GM12874 (cell line): ENCODE data around the gene TGM5.

Experiments
- TF ChIP-seq, protein P1 (sequence below): IDR thresholded peaks from 2 replicates; pipeline ENCODE4 v1.5.1; 2011; ENCODE audit warnings: low read depth, mild to moderate bottlenecking, control low read depth, low read length, moderate library complexity; ENCODE audit not compliant: insufficient read depth

The TGM5 gene

DNA sequence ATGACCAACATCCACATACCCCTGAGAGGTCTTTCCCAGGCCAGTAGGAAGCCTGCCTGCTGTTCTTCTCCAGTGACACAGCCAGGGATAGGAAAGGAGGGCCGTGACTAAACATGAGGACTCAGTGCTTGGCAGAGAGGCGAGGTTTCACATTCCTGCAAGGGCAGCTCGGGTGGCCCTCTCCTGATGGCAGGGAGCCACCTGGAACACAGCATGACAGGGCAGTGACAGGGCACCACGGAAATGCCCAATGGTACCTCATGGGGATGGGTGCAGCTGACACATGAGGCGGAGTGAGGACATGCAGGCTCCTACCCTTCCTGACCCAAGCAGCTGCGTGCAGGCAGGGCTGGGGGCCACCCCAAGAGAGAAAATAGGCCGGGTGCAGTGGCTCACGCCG is 7.4 kb upstream of the TGM5 start:
- TF ChIP-seq, protein P1, sequence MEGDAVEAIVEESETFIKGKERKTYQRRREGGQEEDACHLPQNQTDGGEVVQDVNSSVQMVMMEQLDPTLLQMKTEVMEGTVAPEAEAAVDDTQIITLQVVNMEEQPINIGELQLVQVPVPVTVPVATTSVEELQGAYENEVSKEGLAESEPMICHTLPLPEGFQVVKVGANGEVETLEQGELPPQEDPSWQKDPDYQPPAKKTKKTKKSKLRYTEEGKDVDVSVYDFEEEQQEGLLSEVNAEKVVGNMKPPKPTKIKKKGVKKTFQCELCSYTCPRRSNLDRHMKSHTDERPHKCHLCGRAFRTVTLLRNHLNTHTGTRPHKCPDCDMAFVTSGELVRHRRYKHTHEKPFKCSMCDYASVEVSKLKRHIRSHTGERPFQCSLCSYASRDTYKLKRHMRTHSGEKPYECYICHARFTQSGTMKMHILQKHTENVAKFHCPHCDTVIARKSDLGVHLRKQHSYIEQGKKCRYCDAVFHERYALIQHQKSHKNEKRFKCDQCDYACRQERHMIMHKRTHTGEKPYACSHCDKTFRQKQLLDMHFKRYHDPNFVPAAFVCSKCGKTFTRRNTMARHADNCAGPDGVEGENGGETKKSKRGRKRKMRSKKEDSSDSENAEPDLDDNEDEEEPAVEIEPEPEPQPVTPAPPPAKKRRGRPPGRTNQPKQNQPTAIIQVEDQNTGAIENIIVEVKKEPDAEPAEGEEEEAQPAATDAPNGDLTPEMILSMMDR = no peak

DNA sequence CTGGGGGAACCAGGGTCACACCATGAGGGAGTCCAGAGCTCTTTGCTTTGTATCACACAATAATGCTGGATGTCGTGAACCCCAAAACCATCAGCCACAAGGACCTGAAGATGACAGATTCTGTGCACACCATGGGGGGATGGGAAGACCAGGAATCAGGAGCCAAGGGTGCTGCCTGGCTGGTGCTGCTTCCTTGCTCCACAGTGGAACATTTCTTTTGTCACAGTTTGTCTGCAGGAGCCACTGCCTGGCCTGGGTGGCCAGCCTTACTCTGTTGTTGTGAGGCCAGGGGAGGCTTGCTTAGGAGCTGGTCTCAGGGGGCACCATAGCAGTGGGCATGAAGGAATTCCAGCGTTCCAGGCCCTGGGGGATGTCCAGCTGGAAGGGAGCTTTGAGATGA is 6.5 kb upstream of the TGM5 start:
- TF ChIP-seq, protein P1 = no peak

DNA sequence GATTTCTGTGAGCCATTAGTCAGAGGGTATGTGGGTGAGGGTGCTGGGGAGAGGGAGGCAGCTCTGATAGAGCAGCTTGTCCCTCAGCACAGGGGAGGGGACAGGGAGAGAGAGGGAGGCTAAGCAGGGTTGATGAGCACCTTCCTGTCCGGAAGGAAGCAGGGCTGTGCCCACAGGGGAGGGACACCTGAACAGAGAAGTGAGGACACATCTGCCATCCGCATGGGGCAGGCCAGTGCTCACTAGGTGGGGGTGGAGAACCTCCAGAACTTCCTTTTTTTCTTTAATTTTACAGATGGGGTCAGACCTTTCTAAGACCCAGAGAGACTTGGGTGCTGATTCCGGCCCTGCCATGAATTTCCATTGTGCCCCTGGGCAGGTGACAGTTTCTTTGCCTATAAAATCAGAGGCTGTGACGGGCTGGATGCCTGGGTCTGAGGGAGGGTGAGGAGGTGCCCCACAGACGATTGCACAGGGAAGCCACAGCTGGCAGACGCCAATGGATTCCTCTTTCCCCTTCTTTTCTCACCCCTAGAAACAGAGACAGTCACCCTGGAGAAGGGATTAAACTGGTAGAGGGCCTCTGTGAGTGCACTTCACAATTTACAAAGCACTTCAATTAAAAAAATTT is 4.1 kb upstream of the TGM5 start:
- TF ChIP-seq, protein P1 = no peak

DNA sequence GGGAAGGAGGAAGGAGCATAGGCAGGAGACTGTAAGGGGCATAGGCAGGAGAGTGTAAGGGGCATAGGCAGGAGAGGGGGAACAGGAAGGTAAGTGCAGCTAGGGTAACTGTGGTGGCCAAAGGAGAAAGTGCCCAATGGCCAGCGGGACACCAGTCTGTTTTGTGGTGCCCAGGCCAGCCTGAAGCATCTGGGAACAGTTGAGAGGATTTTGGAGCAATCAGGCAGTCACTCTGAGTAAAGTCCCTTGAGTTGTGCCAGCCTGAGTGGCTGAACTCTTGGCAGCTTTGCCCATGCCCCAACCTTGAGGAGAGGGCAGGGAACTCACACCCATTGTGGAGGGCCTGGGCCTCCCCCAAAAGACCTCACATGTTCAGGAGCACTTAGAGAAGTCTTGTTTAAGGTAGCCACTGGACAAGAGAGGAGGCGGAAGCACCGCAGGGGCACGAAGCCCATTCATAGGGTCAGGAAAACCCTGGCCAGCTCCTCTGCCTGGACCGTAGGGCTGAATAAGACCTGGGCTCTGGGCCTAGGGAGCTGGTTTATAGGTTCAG is 3.5 kb upstream of the TGM5 start:
- TF ChIP-seq, protein P1 = no peak

DNA sequence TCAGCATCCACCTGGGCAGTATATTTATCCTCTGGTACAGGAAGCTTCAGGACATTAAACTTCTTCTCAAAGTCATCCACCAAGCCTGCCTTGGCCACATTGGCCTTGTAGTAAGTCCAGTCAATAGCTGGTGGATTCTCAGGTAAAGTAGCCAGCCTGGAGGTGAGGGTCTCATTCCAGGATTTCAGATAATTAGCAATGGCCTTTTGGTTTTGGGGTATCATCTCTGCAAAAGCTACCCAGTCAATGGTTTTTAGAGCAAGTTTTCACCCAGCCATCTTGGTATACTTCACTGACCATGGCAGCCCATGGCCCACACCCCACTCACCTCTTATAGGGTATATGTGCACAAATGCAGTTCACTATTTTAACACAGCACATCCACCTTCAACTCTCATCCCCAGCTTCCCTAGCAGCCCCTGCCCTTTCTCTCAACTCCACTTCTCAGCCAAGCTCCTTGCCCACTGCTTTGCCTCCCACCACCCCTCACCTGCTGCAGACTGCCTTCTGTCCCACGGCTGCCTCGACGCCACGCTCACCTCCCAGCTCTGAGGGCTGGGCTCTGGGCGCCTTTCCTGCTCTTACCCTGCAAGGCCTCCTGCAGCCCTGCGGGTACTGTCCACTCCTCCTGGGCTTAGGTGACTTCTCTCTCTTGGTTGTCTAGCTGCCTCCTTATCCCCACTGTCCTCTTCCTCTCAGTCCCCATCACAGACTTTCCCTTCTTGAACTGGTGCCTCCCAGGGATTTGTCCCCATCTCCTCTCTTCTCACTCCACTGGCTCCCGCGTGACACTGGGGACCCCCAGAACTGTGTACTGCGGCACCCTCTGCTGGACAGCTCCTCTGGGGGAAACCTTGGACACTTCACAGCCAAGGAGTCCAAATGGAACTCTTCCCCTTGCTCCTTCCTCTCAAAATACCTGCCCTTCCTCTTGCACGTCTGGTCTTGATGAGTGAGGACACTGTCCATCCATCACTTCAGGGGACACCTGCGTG is 1.7 kb upstream of the TGM5 start:
- TF ChIP-seq, protein P1 = peak; percentile 60

DNA sequence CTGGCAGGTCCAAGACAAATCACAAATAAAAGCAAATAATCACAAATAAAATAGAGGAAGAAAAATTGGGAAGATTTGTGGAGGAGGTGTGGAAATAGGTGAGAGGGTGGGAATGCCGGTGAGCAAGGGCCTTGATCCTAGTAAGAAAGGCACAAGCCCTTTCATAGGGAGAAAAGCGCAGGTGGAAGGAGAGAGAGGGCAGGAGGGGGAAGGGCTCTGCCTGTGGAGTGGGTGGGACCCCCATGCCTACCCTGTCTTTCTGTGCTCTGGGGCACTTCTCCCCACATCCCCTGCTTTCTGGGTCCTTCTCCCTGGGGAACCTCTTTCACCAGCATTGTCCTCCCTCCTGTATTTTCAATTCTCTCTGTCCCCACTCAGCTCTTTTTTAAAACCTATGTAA is 711 bp upstream of the TGM5 start:
- TF ChIP-seq, protein P1 = no peak

DNA sequence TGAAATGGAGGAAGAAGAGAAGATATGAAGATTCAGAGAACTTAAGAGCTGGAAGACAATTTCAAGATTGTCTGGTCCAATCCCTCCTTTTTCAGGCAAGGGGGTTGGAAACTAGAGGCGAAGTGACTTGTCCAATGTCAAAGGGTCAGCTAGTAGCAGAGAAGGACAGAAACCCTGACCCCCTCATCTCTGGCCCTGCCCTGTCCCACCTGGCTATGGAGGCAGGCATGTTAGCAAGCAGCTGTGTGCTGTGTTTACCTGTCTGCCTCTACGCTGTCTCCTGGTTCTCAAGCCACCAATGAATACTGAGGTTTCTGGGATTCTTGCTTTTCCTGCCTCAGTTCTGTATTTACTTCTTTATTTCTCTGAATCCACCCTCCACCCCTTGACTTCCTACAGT is 342 bp downstream of the TGM5 start:
- TF ChIP-seq, protein P1 = no peak
